ENCODE measurements around the gene NHERF1. TPM values are rescaled to one million over a fixed set of nuclear protein-coding genes. Genes with fewer than 3 reads are reported as not detected.

NHERF1 gene
- total RNA-seq, 2 experiments from 2014 or later = 73.2 to 116 TPM

GRCh38 chr17:74746376-74746775, 2.1 kb upstream of the NHERF1 start:
- peaks cover 59% of the 10 kb centered on the region for H3K4me1 ChIP-seq (ENCODE audit: insufficient read depth, low read length, poor library complexity, severe bottlenecking)

GRCh38 chr17:74746922-74747321, 1.5 kb upstream of the NHERF1 start:
- Histone ChIP-seq H3K36me3 (ENCODE audit: insufficient read depth, low read length) (peaks cover 12% of the 10 kb centered on the region; the same call in 1 of the 2 replicates), H2AFZ (ENCODE audit: low read length) (no peak overlapping the region), H4K20me1 (ENCODE audit: insufficient read depth, low read length) (peaks cover 11% of the 10 kb centered on the region; the same call in 1 of the 2 replicates), H3K27ac (ENCODE audit: low read depth, low read length, poor library complexity, severe bottlenecking) (no peak overlapping the region), H3K9me3 (ENCODE audit: low read length) (no peaks in the 10 kb centered on the region), H3K4me1 (ENCODE audit: insufficient read depth, low read length, poor library complexity, severe bottlenecking) (peaks cover 53% of the 10 kb centered on the region), H3K9me2 (ENCODE audit: insufficient read depth, low read length) (no peaks in the 10 kb centered on the region), H3K4me3 (ENCODE audit: low read depth, low read length, poor library complexity, severe bottlenecking) (no peak overlapping the region), H3K4me2 (ENCODE audit: low read length) (no peak overlapping the region), H3K79me2 (ENCODE audit: insufficient read depth, low read depth, low read length) (peaks cover 26% of the 10 kb centered on the region; the same call in 1 of the 2 replicates)
- no peak for DNase-seq (ENCODE audit: low spot score)
- no peak for TF ChIP-seq EZH2phosphoT487 (IDR thresholded peaks at IDR 0.05; ENCODE audit: borderline replicate concordance, low read depth, low read length)
- no peak for TF ChIP-seq CTCF (conservative IDR thresholded peaks at IDR 0.05; ENCODE audit: low read length)
- ChIA-PET POLR2A (interaction anchor here (0.7 to 2.6 kb wide), 5 partner anchors 9 to 86 kb away, joined by 3 to 13 read pairs (median 4); partner anchors contain the start of gene NAT9), CTCF (ENCODE audit: unreplicated experiment) (interaction anchor here (1.8 to 2.5 kb wide), 3 partner anchors 9 to 29 kb away, joined by 4 to 10 read pairs (median 10); partner anchors contain the start of gene NAT9)
- intact Hi-C loops (cut with micrococcal nuclease; ENCODE audit: unreplicated experiment) = no loop called here
- BruUV-seq (replicated peaks) = no TSS peak

More at GRCh38 chr17:74746376-74746775, 2.1 kb upstream of the NHERF1 start:
- peaks cover 21% of the 10 kb centered on the region; the same call in 1 of the 2 replicates for H3K79me2 ChIP-seq (ENCODE audit: insufficient read depth, low read depth, low read length)
- peaks cover 6% of the 10 kb centered on the region; the same call in 1 of the 2 replicates for H3K36me3 ChIP-seq (ENCODE audit: insufficient read depth, low read length)
- H3K4me3 ChIP-seq (ENCODE audit: low read depth, low read length, poor library complexity, severe bottlenecking) = no peak overlapping the region
- POLR2A ChIA-PET = interaction anchor here (0.7 to 2.6 kb wide), 6 partner anchors 8 to 127 kb away, joined by 3 to 13 read pairs (median 4); partner anchors contain the start of genes FDXR and NAT9
- no peaks in the 10 kb centered on the region for H3K9me2 ChIP-seq (ENCODE audit: insufficient read depth, low read length)
- no peak overlapping the region for H3K27ac ChIP-seq (ENCODE audit: low read depth, low read length, poor library complexity, severe bottlenecking)
- CTCF ChIA-PET (ENCODE audit: unreplicated experiment) = interaction anchor here (1.8 to 2.5 kb wide), 4 partner anchors 8 to 44 kb away, joined by 4 to 11 read pairs (median 10); partner anchors contain the start of gene NAT9
- no peak for DNase-seq (ENCODE audit: low spot score)
- no peaks in the 10 kb centered on the region for H3K9me3 ChIP-seq (ENCODE audit: low read length)
- no TSS peak for BruUV-seq (replicated peaks)
- H3K4me2 ChIP-seq (ENCODE audit: low read length) = no peak overlapping the region
- no peak overlapping the region for H2AFZ ChIP-seq (ENCODE audit: low read length)
- no peak for TF ChIP-seq CTCF (conservative IDR thresholded peaks at IDR 0.05; ENCODE audit: low read length)
- TF ChIP-seq EZH2phosphoT487 (IDR thresholded peaks at IDR 0.05; ENCODE audit: borderline replicate concordance, low read depth, low read length) = no peak
- peaks cover 11% of the 10 kb centered on the region; the same call in 1 of the 2 replicates for H4K20me1 ChIP-seq (ENCODE audit: insufficient read depth, low read length)
- intact Hi-C loops (cut with micrococcal nuclease; ENCODE audit: unreplicated experiment) = no loop called here

GRCh38 chr17:74748279-74748528, 224 bp upstream of the NHERF1 start:
- POLR2A ChIA-PET = no interaction called here
- intact Hi-C loops (cut with micrococcal nuclease; ENCODE audit: unreplicated experiment) = loop anchor here (1.0 kb wide), 1 partner anchor 28 kb away; the partner anchor contains the start of gene NAT9

More at GRCh38 chr17:74748279-74748528, 224 bp upstream of the NHERF1 start:
- Histone ChIP-seq H4K20me1 (ENCODE audit: insufficient read depth, low read length) (peaks cover 11% of the 10 kb centered on the region; the same call in 1 of the 2 replicates), H3K4me3 (ENCODE audit: low read depth, low read length, poor library complexity, severe bottlenecking) (peak overlapping the region; percentile 86), H2AFZ (ENCODE audit: low read length) (peak overlapping the region; percentile 40; the same call in 1 of the 2 replicates), H3K79me2 (ENCODE audit: insufficient read depth, low read depth, low read length) (peaks cover 26% of the 10 kb centered on the region; the same call in 1 of the 2 replicates), H3K36me3 (ENCODE audit: insufficient read depth, low read length) (peaks cover 22% of the 10 kb centered on the region), H3K4me1 (ENCODE audit: insufficient read depth, low read length, poor library complexity, severe bottlenecking) (peaks cover 40% of the 10 kb centered on the region), H3K4me2 (ENCODE audit: low read length) (peak overlapping the region; percentile 50), H3K27ac (ENCODE audit: low read depth, low read length, poor library complexity, severe bottlenecking) (peak overlapping the region; percentile 25), H3K9me3 (ENCODE audit: low read length) (no peaks in the 10 kb centered on the region), H3K9me2 (ENCODE audit: insufficient read depth, low read length) (no peaks in the 10 kb centered on the region)
- CTCF ChIA-PET (ENCODE audit: unreplicated experiment) = no interaction called here
- no peak for DNase-seq (ENCODE audit: low spot score)
- TF ChIP-seq EZH2phosphoT487 (IDR thresholded peaks at IDR 0.05; ENCODE audit: borderline replicate concordance, low read depth, low read length) (no peak), CTCF (conservative IDR thresholded peaks at IDR 0.05; ENCODE audit: low read length) (no peak)
- BruUV-seq (replicated peaks) = no TSS peak

Measured in OCI-LY7 (cell line).